ENCODE measurements around the gene RNASE13.
"Not testable (repeated sequence)": the region's sequence is repeated elsewhere in the genome, so short reads cannot be mapped to it uniquely, and the experiment has no call there.

RNASE13 gene

DNA sequence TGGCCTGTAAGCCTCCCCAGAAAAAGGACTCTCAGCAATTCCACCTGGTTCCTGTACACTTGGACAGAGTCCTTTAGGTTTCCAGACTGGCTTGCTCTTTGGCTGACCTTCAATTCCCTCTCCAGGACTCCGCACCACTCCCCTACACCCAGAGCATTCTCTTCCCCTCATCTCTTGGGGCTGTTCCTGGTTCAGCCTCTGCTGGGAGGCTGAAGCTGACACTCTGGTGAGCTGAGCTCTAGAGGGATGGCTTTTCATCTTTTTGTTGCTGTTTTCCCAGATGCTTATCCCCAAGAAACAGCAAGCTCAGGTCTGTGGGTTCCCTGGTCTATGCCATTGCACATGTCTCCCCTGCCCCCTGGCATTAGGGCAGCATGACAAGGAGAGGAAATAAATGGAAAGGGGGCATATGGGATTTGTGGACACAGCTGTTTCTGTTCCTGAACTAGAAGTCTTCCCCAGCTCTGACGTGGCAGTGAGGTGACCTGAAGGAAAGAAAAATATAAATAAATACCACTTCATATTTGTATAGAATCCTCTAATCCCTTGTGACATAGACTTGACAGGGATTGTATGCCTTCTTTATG lies 8.9 kb upstream of the RNASE13 start:
- TF ChIP-seq Cebpa-rat (IDR thresholded peaks at IDR 0.05) = no peak
- Histone ChIP-seq H3K27me3 (no peaks in the 10 kb centered on the region), H3K4me3 (no peak overlapping the region), H3K4me2 (no peak overlapping the region), H3K27ac (no peak overlapping the region), H3K9ac (no peak overlapping the region), H4K20me1 (no peaks in the 10 kb centered on the region), H3K36me3 (no peaks in the 10 kb centered on the region), H3K9me3 (no peaks in the 10 kb centered on the region), H3K4me1 (peaks cover 12% of the 10 kb centered on the region)

DNA sequence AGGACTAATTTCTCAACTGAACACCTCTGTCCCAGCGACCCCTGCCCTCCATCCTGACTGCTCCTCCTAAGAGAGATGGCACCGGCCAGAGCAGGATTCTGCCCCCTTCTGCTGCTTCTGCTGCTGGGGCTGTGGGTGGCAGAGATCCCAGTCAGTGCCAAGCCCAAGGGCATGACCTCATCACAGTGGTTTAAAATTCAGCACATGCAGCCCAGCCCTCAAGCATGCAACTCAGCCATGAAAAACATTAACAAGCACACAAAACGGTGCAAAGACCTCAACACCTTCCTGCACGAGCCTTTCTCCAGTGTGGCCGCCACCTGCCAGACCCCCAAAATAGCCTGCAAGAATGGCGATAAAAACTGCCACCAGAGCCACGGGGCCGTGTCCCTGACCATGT lies 8.3 kb upstream of the RNASE13 start:
- no peaks in the 10 kb centered on the region for H4K20me1 ChIP-seq
- H3K9me3 ChIP-seq = no peaks in the 10 kb centered on the region
- H3K4me3 ChIP-seq = no peak overlapping the region

DNA sequence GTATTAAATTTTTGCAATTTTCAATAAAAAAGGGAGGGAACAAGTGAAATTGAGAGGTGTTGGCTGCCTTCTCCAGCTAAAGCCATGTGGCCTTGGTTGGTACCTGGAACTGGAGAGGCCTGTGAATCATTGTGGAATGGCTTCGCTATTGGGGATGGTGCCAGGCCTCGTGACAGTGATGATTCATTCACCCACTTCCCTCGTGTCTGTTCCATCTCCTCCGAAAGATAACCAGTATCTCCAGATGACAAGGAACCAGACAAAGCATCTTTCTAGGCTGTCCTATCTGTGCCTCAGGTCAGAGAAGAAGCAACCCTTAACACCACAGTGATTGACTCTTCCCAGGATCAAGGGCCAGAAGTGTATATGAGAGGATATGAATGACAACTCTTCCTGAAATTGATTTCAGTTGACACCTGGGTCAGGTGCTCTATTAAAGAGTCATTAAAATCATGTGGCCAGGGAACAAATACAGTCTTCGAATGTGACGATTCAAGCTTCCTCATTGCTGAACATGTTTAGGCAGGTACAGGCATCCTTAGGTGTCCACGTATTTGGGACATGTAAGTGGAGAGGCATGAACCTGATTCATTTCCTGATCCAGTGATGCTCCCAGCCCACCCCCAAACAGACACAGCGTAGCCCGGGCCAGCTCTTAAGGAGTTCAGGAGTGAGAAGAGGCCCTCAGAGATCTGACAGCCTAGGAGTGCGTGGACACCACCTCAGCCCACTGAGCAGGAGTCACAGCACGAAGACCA lies 7.2 kb upstream of the RNASE13 start, which contains the start of gene RNASE7:
Gene RNASE7 (plus strand): TSS at position 687 of the 758 bp plus-strand sequence. CDS start 631 bp downstream, outside the sequence.
- no peak within 1 kb of the TSS for H3K4me2 ChIP-seq

More for the DNA sequence above, 8.3 kb upstream of the RNASE13 start:
- Histone ChIP-seq H3K4me2 (no peak overlapping the region), H3K4me1 (peaks cover 12% of the 10 kb centered on the region), H3K27me3 (no peaks in the 10 kb centered on the region), H3K27ac (no peak overlapping the region), H3K36me3 (no peaks in the 10 kb centered on the region), H3K9ac (no peak overlapping the region)
- TF ChIP-seq Cebpa-rat (IDR thresholded peaks at IDR 0.05) = no peak

DNA sequence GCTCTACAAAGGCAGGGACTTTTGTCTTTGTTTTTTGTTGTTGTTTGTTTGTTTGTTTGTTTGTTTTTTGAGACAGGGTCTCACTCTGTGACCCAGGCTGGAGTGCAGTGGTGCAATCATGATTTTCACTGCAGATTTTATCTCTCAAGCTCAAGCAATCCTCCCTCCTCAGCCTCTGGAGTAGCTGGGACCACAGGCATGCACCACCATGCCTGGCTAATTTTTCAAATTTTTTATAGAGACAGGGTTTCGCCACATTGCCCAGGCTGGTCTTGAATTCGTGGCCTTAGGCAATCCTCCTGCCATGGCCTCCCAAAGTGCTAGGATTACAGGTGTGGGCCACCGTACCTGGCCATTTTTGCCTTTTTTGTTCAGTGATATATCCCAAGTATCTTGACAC lies 6.3 kb upstream of the RNASE13 start:
- not testable (repeated sequence) for H3K4me2 ChIP-seq, H3K9ac ChIP-seq, H4K20me1 ChIP-seq, H3K27me3 ChIP-seq, H3K9me3 ChIP-seq, H3K27ac ChIP-seq, H3K4me3 ChIP-seq, H3K36me3 ChIP-seq
- peaks cover 12% of the 10 kb centered on the region for H3K4me1 ChIP-seq

More for the DNA sequence above, 7.2 kb upstream of the RNASE13 start, which contains the start of gene RNASE7:
- H4K20me1 ChIP-seq = no peaks in the 10 kb centered on the region
- H3K27ac ChIP-seq = no peak within 1 kb of the TSS
- H3K9me3 ChIP-seq = no peaks in the 10 kb centered on the region
- H3K36me3 ChIP-seq = no peaks in the 10 kb centered on the region
- H3K4me1 ChIP-seq = peaks cover 12% of the 10 kb centered on the region
- no peak within 1 kb of the TSS for H3K9ac ChIP-seq
- H3K27me3 ChIP-seq = no peaks in the 10 kb centered on the region
- TF ChIP-seq Cebpa-rat (IDR thresholded peaks at IDR 0.05) = no peak
- H3K4me3 ChIP-seq = no peak within 1 kb of the TSS

DNA sequence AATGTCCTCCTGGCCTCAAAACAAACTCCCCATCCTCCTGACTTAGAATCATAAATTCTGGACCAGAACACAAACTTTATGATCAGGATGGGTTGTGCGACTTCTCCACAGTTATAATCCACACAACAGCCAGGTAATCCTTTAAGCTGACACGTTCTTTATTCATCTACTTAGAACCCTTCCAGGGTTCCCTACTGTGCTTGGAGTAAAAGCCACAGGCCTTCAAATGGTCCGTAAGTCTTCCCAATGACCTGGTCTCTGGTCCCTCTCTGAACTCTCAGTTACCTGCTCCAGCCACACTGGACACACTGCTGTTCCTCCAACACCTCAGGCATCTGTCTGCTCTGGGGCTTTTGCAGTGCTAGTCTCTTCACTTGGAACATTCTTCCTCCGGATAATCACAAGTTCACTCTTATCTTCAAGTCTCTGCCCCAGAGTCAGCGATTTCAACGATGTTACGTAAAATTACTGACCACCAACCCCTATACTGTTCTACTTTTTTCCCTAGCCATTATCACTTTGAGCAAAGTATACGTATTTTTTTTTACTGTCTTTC lies 5.8 kb upstream of the RNASE13 start:
- no peaks in the 10 kb centered on the region for H3K9me3 ChIP-seq
- H3K4me3 ChIP-seq = no peak overlapping the region
- H3K4me1 ChIP-seq = peaks cover 12% of the 10 kb centered on the region
- no peak for TF ChIP-seq Cebpa-rat (IDR thresholded peaks at IDR 0.05)
- no peaks in the 10 kb centered on the region for H3K36me3 ChIP-seq
- H3K27ac ChIP-seq = no peak overlapping the region
- H3K27me3 ChIP-seq = no peaks in the 10 kb centered on the region
- no peaks in the 10 kb centered on the region for H4K20me1 ChIP-seq
- H3K4me2 ChIP-seq = no peak overlapping the region
- no peak overlapping the region for H3K9ac ChIP-seq

DNA sequence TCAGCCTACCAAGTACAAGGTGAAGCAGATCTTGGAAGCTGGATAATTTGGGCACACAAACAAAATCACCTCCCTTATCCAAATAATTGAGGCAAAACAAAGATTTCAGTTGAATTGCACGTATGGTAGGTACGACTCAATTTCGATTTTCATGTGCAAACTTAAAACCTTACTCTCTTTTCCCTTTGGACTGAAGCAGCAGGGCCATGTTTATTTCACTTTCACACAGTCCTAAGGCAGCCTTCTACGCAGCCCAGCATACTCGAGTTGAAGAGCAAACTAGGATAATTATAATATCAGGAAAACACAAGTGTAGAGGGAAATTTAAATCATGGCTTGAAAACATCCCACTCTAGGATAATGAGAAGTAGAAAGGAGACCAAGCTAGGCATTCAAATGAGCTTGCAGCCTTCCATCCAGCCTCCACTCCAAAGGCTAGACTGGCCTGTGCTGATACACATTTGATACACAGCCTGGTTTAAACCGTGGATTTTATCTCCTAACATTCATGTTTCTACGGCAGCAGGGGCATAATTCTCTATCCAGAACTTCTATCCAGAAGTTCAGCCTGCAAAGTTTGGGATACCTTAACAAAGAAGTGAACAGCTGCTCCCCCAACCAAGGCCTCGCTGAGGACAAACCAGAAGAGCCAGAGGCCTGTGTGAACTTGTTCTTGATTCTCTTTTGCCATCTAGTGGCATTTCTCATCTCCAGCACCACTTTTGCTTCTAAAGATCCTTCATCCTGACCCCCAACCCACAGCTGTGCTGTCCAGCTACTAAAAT lies 5.2 kb upstream of the RNASE13 start:
- no peak for TF ChIP-seq Cebpa-rat (IDR thresholded peaks at IDR 0.05)
- H3K9ac ChIP-seq = no peak overlapping the region
- H3K4me2 ChIP-seq = no peak overlapping the region
- peaks cover 9% of the 10 kb centered on the region for H3K4me1 ChIP-seq
- no peaks in the 10 kb centered on the region for H3K27me3 ChIP-seq
- no peak overlapping the region for H3K27ac ChIP-seq
- no peaks in the 10 kb centered on the region for H3K36me3 ChIP-seq
- H4K20me1 ChIP-seq = no peaks in the 10 kb centered on the region
- no peaks in the 10 kb centered on the region for H3K9me3 ChIP-seq
- no peak overlapping the region for H3K4me3 ChIP-seq

DNA sequence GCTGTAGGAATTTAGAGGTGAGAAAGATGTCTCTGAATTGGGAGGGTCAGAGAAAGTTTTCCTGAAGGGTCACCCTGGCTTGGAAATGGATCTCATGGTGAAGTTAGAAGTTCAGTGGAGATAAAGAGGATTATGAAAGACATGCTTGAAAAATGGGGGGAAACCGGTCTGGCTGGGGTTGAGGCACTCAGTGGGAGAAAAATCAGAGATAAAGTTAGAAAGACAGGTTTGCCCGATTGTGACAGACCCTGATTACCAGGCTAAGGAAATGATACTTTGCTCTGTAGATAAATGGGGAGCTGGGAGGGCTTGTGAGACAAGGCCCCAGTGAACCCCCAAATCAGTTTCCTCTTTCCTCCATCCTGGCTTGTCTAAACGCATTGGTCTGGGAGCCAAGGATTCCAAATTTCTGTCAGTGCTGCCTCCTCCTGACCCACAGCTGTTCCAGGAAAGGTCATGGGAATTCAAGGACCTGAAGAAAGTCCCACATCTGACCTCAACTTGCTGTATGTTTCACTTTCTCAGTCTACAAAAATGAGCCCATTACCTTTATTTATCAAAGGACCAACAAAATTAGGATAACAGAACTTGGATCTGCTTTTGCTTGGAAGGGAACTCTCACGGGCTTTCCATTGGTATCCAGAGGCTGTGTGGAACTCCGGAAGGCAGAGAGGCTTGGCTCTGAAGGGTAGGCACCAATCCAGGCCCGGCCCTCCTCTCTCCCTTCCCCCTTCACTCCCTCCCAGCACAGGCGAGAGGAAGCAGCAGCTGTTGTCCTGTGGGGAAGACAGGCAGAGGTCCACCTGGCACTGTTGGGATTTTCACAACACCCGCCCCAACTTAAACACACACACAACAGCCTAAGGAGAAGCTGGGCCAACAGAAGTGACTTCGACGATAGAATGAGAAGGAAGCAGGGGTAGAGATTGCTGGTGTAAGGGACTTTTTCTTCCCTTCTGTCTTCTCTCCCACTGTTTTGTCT lies 4.1 kb upstream of the RNASE13 start:
- H3K4me1 ChIP-seq = no peaks in the 10 kb centered on the region
- H4K20me1 ChIP-seq = no peaks in the 10 kb centered on the region
- no peak overlapping the region for H3K4me3 ChIP-seq
- no peak for TF ChIP-seq Cebpa-rat (IDR thresholded peaks at IDR 0.05)
- no peak overlapping the region for H3K27ac ChIP-seq
- no peaks in the 10 kb centered on the region for H3K36me3 ChIP-seq
- H3K4me2 ChIP-seq = no peak overlapping the region
- no peaks in the 10 kb centered on the region for H3K27me3 ChIP-seq
- H3K9me3 ChIP-seq = no peaks in the 10 kb centered on the region
- no peak overlapping the region for H3K9ac ChIP-seq

DNA sequence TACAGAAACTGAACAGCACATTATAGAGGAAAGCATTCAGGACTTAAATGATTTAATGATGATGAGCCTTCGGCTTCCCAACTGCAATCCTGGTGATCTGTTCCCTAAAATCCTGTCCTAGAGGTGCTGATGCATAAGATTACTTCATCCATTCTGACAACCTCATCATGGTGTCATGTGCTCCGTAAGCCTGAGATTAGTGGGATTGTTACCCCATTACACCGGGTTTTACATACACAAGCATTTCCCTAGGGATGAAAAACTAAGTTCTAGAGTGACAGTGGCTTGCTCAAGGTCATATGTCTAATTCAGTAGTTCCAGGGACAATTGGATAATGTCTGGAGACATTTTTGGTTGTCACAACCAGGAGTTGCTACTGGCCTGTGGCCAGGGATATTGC lies 2.5 kb upstream of the RNASE13 start:
- no peak overlapping the region for H3K9ac ChIP-seq
- H3K4me3 ChIP-seq = no peak overlapping the region
- H3K4me2 ChIP-seq = no peak overlapping the region
- no peaks in the 10 kb centered on the region for H4K20me1 ChIP-seq
- no peaks in the 10 kb centered on the region for H3K4me1 ChIP-seq
- no peak overlapping the region for H3K27ac ChIP-seq
- H3K36me3 ChIP-seq = no peaks in the 10 kb centered on the region
- no peaks in the 10 kb centered on the region for H3K9me3 ChIP-seq
- no peaks in the 10 kb centered on the region for H3K27me3 ChIP-seq
- TF ChIP-seq Cebpa-rat (IDR thresholded peaks at IDR 0.05) = no peak

DNA sequence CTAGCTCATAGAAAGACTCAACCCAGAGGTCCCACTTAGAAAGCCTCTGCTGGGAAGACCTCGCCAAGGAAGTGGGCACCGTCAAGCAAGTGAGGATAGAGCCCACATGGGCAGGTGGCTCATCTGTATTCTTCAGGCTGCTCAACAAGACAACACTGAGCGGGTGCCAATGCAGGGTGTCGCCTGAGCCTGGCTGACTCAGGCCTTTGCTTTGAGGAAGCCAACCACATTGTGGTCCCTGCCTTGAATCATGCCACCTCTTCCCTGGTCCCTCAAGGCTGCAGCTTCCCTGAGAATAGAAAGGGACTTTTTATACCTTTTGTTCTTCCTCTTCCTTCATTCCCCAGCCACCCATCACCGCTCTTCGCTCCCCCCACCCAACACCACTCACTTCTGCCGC lies 2.1 kb upstream of the RNASE13 start:
- no peak overlapping the region for H3K9ac ChIP-seq
- H3K4me3 ChIP-seq = no peak overlapping the region
- H3K27ac ChIP-seq = no peak overlapping the region
- H3K27me3 ChIP-seq = no peaks in the 10 kb centered on the region
- H3K4me1 ChIP-seq = no peaks in the 10 kb centered on the region
- H3K36me3 ChIP-seq = no peaks in the 10 kb centered on the region
- H3K4me2 ChIP-seq = no peak overlapping the region
- H3K9me3 ChIP-seq = no peaks in the 10 kb centered on the region
- H4K20me1 ChIP-seq = no peaks in the 10 kb centered on the region
- TF ChIP-seq Cebpa-rat (IDR thresholded peaks at IDR 0.05) = no peak
